HG02973 (cell line): ENCODE results near the gene CADPS2.

ENCODE experiments used
- ATAC-seq: cut with Tn5 transposase; IDR thresholded peaks from one replicate; pipeline ENCODE4 v1.9.1; 2021; ENCODE audit warnings: moderate library complexity; ENCODE audit not compliant: unreplicated experiment

The CADPS2 gene

GRCh38 chr7:122886357-122887081 lies at the start of gene CADPS2:
CADPS2 (minus strand) TSS chr7:122886460; CDS start chr7:122886337, 123 bp downstream.
- peak; percentile 79 for ATAC-seq

GRCh38 chr7:122935620-122936019 lies 49.4 kb upstream of the CADPS2 start:
- ATAC-seq, result no peak

- ATAC-seq, result no peak
Measured at GRCh38 chr7:122919643-122920181, 33.5 kb upstream of the CADPS2 start.

GRCh38 chr7:122914812-122915211 lies 28.6 kb upstream of the CADPS2 start:
- ATAC-seq, result no peak

- no peak for ATAC-seq
Measured at GRCh38 chr7:122913608-122914007, 27.3 kb upstream of the CADPS2 start.

GRCh38 chr7:122902751-122903495 lies 16.7 kb upstream of the CADPS2 start:
- peak; percentile 64 for ATAC-seq

GRCh38 chr7:122901250-122901649 lies 15.0 kb upstream of the CADPS2 start:
- ATAC-seq, result no peak

GRCh38 chr7:122896509-122896908 lies 10.2 kb upstream of the CADPS2 start:
- no peak for ATAC-seq

GRCh38 chr7:122893486-122893885 lies 7.2 kb upstream of the CADPS2 start:
- no peak for ATAC-seq

GRCh38 chr7:122889116-122889515 lies 2.9 kb upstream of the CADPS2 start:
- no peak for ATAC-seq

- no peak for ATAC-seq
Measured at GRCh38 chr7:122887848-122888247, 1.6 kb upstream of the CADPS2 start.

GRCh38 chr7:122887198-122887597 lies 938 bp upstream of the CADPS2 start:
- ATAC-seq, result no peak

- peak; percentile 33 for ATAC-seq
Measured at GRCh38 chr7:122885583-122886356, 490 bp downstream of the CADPS2 start.

GRCh38 chr7:122884186-122884585 lies 2.1 kb downstream of the CADPS2 start:
- ATAC-seq, result no peak

- no peak for ATAC-seq
Measured at GRCh38 chr7:122883049-122883680, 3.1 kb downstream of the CADPS2 start.

GRCh38 chr7:122881324-122881723 lies 4.9 kb downstream of the CADPS2 start:
- ATAC-seq, result no peak

GRCh38 chr7:122869260-122869659 lies 17.0 kb downstream of the CADPS2 start:
- ATAC-seq, result no peak

GRCh38 chr7:122867471-122867980 lies 18.7 kb downstream of the CADPS2 start:
- ATAC-seq, result no peak

- ATAC-seq, result no peak
Measured at GRCh38 chr7:122864838-122865237, 21.4 kb downstream of the CADPS2 start.

- ATAC-seq, result no peak
Measured at GRCh38 chr7:122864016-122864415, 22.2 kb downstream of the CADPS2 start.

GRCh38 chr7:122858320-122858719 lies 27.9 kb downstream of the CADPS2 start:
- ATAC-seq, result no peak
